NCI-H2107 (cell line): ENCODE measurements around the gene TTC36.
"Not testable (repeated sequence)": the region's sequence is repeated elsewhere in the genome, so short reads cannot be mapped to it uniquely, and the experiment has no call there.

Experiments used
- DNase-seq: peaks from one replicate; lab custom pipeline; 2025; lab: John Stamatoyannopoulos, UW

TTC36 gene, protein sequence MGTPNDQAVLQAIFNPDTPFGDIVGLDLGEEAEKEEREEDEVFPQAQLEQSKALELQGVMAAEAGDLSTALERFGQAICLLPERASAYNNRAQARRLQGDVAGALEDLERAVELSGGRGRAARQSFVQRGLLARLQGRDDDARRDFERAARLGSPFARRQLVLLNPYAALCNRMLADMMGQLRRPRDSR

DNA sequence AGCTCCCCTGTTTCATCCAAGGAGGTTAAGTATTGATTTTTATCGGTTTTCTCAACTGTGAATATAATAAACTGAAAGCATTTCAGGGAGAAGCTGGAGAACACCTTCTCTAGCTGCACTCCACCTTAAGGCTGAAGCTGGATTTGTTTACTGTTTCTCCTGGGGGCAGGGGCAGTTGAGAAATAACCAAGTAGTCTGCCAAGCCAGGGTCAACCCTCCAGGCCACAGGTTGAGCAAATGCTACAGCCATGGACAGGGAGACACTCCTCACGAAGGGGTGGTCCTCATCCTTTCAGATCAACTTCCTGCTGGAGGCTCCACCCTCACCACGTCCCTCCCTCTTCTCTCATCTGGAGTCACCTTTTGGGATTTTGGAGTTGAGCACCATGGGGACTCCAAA, at the start of gene TTC36:
TSS of gene TTC36 (plus strand) at position 366 of the 400 bp plus-strand sequence. CDS start at position 387, 21 bp downstream.
- no peak for DNase-seq

DNA sequence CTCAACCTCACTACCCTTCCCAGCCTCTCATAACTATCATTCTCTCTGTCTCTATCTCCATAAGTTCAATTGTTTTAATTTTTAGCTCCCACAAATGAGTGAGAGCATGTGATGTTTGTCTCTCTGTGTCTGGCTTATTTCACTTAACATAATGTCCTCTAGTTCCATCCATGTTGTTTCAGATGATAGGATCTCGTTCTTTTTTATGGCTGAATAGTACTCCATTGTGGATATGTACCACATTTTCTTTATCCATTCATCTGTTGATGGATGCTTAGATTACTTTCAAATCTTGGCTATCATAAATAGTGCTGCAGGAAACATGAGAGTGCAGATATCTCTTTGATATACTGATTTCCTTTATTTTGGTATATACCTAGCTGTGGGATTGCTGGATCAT, 46.0 kb upstream of the TTC36 start:
- not testable (repeated sequence) for DNase-seq

DNA sequence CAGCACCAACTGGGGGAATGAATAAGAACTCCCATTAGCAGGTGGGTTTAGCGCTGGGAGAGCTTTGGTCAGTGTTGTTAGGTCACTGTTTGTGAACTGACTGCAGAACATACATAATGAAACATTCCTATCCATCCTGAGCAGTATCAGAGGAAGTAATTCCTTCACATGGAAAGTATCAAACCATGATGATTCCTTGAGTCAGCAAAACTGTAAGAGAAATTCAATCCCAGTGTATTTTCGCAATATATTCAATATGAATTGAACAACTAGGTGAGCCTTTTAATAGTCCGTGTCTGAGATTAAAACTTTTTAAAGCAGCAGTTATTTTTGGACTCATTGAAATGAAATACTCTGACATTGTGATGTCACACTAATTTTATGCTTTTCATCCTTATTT, 42.9 kb upstream of the TTC36 start:
- DNase-seq: no peak

DNA sequence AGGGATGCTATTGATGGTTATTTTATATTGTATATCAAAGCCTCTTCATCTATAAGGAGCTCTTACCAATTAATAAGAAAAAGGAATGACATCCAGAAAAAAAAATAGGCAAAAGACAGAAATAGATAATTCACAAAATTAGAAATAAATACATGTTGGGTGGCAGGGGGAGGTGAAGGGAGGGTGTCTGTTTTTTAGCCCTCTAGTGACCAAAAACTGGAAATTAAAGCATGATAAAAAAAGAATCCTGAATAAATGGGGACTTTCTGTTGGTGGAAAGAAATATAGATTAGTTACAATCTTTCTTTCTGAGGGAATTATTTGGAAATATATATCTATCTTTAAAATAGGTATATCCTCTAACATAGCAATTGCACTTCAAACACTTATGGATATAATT, 42.0 kb upstream of the TTC36 start:
- DNase-seq: no peak

DNA sequence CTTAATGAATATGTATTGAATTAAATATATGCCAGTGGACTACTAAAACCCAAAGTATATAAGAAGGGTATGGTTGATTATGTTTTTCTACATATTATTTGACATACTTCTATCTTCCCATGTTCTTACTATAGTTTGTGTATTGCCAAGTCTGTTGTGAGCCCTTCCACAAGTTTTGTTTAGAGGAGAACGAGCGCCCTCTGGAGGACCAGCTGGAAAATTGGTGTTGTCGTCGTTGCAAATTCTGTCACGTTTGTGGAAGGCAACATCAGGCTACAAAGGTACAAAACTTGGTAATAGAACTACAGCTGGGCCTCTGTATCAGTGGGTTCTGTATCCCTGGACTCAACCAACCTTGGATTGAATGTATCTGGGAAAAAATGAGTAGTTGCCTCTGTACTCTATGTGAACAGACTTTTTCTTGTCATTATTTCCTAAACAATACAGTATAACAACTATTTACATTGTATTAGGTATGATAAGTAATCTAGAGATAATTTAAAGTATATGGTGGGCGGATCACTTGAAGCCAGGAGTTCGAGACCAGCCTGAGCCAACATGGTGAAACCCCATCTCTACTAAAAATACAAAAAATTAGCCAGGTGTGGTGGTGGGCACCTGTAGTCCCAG, 38.7 kb upstream of the TTC36 start:
- peak; percentile 44 for DNase-seq

DNA sequence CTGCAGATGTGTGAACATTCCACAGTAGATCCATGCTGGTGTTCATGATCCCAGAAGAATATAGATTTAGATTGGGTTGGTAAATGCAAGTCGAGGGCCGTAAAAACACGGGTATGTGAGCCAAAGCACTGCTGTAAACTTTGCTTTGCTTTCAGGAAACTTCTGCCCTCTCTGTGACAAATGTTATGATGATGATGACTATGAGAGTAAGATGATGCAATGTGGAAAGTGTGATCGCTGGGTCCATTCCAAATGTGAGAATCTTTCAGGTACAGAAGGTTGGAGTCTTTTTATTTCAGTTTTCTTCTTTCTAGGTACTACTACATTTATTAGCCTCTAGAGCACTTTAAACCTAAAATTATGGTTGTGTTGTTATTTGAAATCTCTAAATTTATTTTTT, 36.2 kb upstream of the TTC36 start:
- DNase-seq: no peak

DNA sequence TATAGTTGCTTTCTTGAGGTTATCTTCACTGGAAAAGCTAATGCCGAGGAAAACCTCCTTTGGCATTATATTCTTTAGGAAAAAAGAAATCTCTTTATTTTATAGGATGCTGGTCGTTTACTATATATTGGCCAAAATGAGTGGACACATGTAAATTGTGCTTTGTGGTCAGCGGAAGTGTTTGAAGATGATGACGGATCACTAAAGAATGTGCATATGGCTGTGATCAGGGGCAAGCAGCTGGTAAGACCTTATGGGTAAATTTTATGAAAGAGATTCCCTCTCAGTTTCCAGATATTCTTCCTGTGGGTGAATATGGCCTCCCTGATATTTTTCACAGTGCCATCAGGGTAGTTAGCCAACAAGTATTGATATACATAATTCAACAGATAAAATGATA, 29.4 kb upstream of the TTC36 start:
- DNase-seq: no peak

DNA sequence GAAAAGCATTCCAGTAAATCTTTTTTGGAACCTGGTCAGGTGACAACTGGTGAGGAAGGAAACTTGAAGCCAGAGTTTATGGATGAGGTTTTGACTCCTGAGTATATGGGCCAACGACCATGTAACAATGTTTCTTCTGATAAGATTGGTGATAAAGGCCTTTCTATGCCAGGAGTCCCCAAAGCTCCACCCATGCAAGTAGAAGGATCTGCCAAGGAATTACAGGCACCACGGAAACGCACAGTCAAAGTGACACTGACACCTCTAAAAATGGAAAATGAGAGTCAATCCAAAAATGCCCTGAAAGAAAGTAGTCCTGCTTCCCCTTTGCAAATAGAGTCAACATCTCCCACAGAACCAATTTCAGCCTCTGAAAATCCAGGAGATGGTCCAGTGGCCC, 24.1 kb upstream of the TTC36 start:
- DNase-seq: no peak

DNA sequence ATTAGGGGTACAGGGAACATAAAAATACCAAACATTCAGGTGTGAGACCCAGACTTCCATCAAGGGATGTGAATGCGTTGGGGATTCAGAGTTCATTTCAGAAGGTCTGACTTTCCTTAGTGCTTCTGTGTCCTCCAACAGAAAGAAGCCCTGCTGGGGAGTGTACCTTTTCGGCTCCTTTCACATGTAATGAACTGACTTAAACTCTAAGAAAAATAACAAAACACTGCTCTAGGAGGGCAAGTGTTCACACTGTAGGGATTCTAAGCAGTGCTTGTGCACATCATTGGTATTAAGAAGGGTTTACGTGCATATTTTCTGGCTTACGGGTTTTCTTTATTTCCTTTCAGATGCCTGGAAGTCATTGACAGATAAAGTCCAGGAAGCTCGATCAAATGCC, 15.7 kb upstream of the TTC36 start:
- DNase-seq: no peak

DNA sequence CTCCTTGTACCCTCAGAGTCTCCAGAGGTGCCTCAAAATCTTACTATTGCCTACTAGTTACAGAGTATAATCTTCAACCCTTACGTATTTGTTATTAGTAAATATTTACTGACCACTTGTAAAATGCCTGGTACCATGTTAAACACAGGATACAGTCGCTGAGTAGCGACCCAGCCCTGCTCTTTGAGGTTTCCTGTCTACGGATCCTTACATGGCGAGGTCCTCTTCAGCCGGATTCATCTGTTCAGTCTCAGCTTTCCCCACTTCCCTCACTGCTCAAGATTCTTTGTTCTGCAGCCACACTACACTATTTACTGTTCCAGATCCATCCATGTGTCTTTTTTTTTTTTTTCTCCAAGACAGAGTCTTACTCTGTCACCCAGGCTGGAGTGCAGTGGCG, 13.2 kb upstream of the TTC36 start:
- no peak for DNase-seq

DNA sequence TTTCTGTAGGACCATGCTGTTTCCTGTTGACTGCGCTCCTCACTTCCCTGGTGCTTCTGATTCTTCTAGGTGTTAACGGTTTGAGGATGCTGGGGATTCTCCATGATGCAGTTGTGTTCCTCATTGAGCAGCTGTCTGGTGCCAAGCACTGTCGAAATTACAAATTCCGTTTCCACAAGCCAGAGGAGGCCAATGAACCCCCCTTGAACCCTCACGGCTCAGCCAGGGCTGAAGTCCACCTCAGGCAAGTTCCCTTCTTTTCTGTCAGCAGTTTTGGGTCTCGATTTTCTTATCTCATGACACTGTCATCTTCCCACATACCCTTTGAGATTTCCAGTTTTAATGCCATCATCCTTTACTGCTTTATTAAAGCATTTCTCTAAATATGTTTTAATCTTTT, 7.7 kb upstream of the TTC36 start:
- DNase-seq: no peak

DNA sequence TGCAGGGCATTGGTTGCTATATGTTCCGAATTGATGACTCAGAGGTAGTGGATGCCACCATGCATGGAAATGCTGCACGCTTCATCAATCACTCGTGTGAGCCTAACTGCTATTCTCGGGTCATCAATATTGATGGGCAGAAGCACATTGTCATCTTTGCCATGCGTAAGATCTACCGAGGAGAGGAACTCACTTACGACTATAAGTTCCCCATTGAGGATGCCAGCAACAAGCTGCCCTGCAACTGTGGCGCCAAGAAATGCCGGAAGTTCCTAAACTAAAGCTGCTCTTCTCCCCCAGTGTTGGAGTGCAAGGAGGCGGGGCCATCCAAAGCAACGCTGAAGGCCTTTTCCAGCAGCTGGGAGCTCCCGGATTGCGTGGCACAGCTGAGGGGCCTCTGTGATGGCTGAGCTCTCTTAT, 5.4 kb upstream of the TTC36 start:
- DNase-seq: no peak

DNA sequence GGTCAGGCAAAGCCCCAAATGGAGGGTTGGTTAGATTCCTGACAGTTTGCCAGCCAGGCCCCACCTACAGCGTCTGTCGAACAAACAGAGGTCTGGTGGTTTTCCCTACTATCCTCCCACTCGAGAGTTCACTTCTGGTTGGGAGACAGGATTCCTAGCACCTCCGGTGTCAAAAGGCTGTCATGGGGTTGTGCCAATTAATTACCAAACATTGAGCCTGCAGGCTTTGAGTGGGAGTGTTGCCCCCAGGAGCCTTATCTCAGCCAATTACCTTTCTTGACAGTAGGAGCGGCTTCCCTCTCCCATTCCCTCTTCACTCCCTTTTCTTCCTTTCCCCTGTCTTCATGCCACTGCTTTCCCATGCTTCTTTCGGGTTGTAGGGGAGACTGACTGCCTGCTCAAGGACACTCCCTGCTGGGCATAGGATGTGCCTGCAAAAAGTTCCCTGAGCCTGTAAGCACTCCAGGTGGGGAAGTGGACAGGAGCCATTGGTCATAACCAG, 4.7 kb upstream of the TTC36 start:
- no peak for DNase-seq

DNA sequence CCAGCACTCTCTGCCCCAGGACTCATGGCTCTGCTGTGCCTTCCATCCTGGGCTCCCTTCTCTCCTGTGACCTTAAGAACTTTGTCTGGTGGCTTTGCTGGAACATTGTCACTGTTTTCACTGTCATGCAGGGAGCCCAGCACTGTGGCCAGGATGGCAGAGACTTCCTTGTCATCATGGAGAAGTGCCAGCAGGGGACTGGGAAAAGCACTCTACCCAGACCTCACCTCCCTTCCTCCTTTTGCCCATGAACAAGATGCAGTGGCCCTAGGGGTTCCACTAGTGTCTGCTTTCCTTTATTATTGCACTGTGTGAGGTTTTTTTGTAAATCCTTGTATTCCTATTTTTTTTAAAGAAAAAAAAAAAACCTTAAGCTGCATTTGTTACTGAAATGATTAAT, 2.9 kb upstream of the TTC36 start:
- DNase-seq: no peak

DNA sequence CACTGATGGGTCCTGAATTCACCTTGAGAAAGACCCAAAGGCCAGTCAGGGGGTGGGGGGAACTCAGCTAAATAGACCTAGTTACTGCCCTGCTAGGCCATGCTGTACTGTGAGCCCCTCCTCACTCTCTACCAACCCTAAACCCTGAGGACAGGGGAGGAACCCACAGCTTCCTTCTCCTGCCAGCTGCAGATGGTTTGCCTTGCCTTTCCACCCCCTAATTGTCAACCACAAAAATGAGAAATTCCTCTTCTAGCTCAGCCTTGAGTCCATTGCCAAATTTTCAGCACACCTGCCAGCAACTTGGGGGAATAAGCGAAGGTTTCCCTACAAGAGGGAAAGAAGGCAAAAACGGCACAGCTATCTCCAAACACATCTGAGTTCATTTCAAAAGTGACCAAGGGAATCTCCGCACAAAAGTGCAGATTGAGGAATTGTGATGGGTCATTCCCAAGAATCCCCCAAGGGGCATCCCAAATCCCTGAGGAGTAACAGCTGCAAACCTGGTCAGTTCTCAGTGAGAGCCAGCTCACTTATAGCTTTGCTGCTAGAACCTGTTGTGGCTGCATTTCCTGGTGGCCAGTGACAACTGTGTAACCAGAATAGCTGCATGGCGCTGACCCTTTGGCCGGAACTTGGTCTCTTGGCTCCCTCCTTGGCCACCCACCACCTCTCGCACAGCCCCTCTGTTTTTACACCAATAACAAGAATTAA, 2.4 kb upstream of the TTC36 start:
- no peak for DNase-seq

DNA sequence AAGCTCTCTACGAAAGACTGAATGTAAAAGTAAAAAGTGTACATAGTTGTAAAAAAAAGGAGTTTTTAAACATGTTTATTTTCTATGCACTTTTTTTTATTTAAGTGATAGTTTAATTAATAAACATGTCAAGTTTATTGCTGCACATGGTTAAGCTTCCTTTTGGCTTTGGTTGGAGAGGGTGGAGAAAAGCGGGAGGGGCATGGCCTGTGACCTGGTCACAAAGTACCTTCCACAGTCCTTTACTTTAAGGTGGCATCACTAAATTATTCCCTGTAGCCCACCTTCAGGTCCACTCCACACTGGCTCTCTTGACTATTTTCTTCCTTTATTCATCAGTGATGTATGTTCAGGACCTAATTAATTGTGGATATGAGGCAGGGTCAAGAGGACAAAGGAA, 586 bp upstream of the TTC36 start:
- DNase-seq: no peak

DNA sequence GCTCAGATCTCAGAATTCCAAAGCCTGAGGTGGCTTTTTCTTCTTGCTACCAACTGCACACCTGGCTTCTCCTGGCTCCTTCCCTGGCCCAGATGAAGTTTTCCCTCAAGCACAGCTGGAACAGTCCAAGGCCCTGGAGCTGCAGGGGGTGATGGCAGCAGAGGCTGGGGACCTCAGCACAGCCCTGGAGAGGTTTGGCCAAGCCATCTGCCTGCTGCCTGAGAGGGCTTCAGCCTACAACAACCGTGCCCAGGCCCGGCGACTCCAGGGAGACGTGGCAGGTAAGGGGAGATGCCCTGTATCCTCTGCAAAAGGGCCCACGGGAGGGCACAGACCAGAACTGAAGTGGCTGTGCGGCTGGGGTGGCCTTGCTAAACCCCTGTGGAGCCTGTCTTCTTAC, 1.2 kb downstream of the TTC36 start:
- no peak for DNase-seq

DNA sequence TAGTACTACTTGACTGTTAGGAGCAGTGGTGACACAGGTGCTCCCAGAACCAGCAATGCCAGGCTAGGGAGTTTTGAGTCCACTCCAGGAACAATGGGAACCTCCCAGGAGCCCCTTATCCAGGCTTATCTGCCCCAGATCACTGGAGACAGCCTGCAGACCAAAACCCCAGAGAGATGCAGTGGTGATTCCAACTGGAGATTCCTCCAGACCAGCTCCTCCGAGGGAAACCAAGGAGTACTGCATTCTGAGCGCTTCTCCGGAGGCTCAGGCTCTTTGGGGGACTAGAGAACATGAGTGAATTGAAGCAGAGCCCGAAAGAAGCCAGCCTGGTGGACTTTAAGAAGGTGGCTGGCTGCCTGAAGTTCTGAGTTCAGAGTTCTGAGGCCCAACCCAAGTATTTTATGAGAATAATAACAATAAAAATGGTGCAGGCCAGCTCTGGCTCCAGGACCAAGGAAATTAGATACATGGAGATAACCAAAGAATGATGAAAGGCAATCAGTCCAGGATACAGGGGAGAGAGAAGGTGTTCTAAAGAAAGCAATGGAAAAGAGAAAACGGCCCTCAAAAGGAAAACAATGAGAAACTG, 2.4 kb downstream of the TTC36 start:
- no peak for DNase-seq

DNA sequence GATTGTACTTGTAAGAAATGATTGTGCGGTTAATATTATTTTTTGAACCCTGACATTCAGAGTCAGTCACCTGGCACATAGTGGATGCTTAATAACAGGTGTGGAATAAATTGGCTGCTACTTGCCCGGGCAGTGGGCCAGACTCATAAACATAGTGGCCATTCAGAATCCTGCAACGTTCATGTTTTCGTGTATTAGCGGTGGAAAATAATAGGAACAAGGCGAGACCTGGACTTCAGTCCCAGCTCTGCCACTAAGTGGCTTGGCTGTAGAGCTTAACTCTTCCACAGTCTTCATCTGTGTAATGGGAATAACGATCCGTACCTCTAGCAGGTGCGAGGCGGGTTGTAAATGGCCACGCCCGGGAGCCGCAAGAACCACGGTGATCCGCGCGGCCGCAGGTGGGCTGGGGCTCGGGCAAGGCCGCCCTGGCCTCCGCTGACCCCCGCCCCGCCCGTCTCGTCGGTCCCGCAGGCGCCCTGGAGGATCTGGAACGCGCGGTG, 3.0 kb downstream of the TTC36 start:
- DNase-seq: no peak

DNA sequence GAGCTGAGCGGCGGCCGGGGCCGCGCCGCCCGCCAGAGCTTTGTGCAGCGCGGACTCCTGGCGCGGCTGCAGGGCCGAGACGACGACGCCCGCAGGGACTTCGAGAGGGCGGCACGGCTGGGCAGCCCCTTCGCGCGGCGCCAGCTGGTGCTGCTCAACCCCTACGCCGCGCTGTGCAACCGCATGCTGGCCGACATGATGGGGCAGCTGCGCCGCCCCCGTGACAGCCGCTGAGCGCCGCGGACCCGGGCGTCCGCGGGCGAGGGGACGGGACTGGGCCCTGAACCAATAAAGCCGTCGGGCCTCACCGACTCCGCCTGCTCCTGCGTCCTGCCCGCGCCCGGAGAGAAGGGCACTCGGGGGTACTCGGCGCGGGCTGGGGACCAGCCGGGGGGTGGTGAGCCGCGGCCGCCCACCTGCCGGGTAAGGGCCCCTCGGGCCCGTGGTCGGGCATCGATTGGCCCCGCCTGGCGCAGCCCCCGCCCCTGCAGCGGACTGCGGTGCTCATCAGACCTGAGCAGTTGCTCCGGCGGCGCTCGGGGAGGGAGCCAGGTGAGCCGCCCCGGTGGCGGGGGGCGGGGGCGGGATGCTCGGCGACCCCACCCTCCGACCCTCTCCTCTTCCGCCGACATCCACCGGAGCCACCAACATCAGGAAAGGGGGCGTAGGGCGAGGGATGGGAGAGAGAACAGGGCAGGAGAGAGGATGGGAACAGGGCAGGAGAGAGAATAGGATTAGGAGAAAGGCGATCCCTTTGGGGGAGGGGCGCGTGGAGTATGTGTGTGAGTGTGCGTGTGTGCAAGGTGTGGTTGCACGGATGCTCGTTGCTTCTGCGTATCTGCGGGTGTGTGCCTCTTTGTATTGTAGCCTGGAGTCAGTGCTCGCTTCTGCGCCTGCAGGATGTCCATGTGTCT, 3.7 kb downstream of the TTC36 start, which contains the start of gene TMEM25:
TSS of gene TMEM25 (plus strand) at position 510 of the 914 bp plus-strand sequence. CDS start 610 bp downstream, outside the sequence.
- DNase-seq: no peak

DNA sequence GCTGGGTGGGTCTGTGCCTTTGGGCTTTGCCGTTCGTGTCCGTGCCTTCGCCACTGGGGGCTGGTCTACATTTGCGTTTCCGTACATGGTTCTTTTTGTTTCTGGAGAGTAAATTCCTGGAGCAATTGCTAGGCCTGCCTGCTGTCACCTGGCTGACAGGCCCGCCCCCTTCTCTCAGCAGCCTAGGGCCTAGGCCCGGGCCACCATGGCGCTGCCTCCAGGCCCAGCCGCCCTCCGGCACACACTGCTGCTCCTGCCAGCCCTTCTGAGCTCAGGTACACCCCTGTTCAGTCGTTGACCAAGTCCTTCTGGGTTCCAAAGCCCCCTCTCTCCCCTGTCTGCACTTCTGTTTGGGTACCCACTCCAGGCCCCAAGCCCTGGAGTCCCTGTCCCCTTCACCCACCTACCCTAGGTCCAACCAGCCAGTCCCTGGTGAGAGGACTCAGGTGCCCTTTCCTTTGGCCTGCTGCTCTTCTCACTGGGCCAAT, 4.4 kb downstream of the TTC36 start:
- no peak for DNase-seq
